Activated naive CD4-positive, alpha-beta T cell (primary cell): Measurements from ENCODE around the gene WDR33.

Source experiments
- DNase-seq, 4 experiments: peaks; one replicate each; lab custom pipeline; 2025; lab: John Stamatoyannopoulos, UW

Gene WDR33

GRCh38 chr2:127655209-127656073 is 155.5 kb downstream of the WDR33 start:
- DNase-seq, result no peak

DNA sequence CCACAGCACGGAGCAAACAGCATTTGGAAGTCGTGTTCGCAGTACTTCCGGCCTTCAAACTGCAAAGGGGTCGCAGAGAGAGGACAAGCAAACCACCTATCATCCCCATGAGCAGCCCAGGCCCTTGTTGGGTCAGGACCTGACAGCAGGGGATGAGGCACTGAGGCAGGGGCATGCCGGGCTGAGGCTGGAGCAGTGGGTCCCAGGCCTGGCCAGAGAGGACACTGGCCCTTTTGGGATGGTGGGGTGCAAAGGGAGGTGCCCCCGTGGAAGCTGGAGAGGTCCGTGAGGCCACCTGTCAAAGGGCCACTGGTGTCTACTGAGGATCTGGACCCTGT is 156.2 kb downstream of the WDR33 start:
- DNase-seq, result no peak

DNA sequence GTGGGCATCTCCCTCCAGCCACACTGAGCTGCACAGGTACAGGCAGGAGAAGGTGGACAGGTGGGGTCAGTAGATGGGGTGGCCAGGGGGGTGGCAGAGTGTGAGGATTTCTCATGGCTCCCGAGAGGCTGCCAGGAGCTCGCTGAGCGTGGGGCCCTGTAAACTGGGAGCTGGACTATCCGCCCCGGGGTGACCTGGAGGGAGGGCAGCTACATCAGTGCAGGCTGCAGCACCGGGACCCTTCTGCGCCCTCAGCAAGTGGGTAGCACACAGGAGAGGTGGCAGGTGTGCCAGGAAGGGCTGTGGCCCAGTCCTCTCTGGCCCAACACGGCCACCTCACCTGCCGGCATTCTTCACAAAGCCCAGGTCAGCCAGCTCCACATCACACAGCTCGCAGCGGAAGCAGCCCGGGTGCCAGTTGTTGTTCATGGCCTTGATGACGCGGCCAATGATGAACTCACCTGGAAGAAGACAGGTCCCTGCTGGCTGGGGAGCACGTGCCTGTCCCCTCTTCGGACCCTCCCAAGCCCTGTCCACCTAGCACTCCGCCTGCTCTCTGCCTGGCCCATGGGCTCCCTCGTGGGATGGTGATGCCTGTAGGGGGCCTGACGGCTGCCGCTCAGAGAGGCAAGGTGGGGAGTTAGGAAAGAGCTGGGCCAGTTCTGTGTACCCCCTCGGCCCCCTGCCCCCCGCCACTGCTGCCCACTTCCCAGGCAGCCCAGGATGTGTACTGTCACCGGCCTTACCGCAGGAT is 156.7 kb downstream of the WDR33 start:
- no peak for DNase-seq

- no peak for DNase-seq
Observed at GRCh38 chr2:127653421-127654083, 157.4 kb downstream of the WDR33 start.

DNA sequence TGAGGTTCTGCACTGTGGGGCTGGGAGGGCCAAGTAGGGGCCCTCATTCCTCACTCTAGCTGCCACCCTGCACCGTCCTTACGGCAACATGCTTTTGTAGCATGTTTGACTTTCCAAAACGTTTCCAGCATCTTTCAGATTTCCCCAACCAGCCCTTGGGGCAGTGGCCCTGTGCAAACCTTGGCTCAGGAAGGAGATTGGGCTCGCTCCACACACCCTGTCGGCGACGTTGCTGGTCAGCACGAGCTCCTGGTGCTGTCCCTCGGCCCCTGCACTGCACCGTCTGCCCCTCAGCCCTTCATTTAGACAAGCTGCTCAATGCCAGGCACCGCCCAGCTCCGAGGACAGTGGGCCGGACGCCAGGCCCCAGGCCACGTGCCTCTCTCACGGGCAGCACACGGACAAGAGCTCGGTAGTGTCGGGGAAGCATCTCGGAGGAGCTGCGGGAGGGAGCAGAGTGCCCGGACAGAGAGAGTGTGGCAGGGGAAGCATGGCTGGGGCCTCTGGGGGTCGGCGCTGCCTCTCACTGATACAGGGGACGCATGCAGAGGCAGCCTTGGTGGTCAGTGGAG is 158.1 kb downstream of the WDR33 start:
- no peak for DNase-seq

DNA sequence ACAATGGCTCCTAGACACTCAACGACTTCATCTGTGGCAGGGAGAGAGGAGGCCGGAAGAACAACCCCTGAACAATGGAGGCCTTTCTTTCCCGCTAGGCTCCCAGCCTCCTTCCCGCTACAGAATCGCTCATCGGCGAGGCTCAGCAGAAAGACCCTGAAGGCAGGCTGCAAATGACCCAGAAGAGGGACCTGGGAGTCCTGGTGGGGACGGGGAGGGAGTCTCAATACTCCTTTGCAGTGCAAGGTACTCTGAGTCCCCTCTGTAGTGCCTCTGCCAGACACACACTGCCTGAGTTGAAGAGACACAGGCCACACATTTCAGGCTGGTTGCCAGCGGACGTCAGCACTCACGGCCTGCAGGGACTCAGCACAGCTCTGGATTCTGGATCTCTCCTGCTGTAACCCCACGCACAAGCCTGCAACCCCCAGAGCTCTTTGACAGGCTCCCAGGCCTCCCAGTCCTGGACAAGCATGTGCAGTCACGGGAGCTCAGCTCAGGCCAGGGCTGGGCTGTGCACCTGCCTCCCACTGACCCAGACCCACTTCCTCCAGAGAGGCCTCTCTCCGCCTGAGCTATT is 158.9 kb downstream of the WDR33 start:
- DNase-seq, result no peak

DNA sequence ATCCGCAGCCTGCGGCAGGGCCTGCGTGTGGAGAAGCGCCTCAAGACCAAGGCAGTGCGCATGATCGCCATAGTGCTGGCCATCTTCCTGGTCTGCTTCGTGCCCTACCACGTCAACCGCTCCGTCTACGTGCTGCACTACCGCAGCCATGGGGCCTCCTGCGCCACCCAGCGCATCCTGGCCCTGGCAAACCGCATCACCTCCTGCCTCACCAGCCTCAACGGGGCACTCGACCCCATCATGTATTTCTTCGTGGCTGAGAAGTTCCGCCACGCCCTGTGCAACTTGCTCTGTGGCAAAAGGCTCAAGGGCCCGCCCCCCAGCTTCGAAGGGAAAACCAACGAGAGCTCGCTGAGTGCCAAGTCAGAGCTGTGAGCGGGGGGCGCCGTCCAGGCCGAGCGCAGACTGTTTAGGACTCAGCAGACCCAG is 159.6 kb downstream of the WDR33 start:
- no peak for DNase-seq
